GM18870 (cell line): ENCODE data around the gene FUT3.

ENCODE experiments used
- ATAC-seq: cut with Tn5 transposase; IDR thresholded peaks from one replicate; pipeline ENCODE4 v1.9.1; 2021; ENCODE audit warnings: moderate library complexity; ENCODE audit not compliant: unreplicated experiment

The FUT3 gene

DNA sequence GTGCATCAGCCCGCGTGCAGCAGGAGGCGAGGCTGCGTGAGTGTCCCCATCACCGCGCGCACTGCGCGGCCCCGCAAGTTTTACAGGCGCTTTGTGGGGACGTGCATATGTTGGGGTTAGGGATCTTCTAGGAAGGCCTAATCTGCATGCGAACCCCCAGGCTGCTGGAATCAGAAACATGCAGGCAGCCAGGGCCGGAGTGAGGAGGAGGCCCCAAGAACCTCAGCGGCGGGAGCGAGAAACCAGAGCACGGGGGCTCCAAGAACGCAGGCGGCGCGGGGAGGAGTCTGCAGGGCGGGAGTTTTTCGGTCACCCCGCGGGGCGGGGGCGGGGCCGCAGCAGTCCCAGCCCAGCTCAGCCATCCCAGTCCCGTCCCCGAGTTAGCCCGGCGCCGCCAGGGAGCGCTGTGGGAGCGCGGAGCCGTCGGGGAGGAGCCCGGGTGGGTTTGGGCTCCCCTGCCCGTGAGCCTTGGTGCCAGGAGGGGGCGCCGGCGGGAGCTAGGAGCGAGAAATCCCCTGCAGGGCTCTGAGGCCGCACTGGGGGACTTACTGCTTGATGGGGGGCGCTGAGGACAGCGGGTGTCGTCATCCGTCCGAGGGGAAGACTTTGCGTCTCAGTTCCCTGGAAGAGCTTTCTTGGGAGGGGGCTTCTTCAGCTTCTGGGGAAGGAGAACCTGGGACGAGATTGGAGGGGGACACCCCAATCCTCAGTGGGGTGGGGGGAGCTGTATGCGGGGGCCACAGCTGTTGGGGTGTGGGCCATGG lies 47.3 kb downstream of the FUT3 start:
- no peak for ATAC-seq

DNA sequence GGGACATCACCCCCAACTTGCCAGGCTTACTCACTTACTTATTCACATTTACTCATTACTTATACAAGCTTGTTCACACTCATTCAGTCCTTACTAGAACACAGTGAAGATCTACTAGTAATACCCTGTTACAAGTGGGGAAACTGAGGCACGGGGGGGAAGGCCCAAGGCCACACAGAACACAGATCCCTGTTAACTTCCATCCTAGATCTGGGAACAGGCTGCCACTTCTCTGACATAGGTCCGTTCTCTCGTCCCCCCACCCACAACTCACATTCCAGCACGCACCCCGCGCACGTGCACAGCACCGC lies 47.9 kb downstream of the FUT3 start:
- no peak for ATAC-seq

DNA sequence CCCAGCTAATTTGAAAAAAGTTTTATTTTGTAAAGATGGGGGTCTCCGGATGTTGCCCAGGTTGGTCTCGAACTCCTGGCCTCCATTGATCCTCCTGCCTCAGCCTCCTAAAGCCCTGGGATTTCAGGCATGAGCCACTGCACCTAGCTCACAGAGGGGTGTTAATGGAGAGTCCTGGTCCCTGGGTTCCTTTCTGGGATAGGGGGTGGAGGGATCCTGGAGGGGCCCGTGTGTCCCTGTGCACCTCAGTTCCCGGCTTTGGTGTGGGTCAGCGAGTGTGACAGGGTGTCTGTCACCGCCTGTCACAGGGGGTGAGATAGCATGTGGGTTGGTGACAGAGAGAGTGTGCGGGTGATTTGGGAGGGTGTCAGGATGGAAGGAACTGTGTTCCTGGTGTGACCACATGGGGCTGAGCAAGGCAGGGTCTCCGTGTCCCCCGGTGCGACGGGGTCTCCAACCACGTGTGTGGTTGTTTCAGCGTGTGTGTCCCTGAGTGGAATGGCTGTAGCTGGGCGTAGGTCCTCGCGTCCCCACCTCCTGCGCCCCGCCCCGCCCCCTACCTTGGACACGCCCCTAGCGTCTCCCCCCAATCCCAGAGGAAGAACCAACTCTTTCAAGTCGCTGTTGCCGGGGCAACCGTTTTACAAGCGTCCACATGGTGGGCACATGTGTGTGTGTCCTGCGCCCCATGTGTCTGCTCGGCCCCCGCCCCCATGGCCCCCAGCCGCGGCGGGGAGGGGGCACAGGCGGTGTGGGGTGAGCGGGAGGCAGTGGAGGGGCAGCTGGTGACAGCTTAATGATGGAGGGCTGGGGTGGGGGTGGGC lies 49.2 kb downstream of the FUT3 start:
- ATAC-seq = no peak

DNA sequence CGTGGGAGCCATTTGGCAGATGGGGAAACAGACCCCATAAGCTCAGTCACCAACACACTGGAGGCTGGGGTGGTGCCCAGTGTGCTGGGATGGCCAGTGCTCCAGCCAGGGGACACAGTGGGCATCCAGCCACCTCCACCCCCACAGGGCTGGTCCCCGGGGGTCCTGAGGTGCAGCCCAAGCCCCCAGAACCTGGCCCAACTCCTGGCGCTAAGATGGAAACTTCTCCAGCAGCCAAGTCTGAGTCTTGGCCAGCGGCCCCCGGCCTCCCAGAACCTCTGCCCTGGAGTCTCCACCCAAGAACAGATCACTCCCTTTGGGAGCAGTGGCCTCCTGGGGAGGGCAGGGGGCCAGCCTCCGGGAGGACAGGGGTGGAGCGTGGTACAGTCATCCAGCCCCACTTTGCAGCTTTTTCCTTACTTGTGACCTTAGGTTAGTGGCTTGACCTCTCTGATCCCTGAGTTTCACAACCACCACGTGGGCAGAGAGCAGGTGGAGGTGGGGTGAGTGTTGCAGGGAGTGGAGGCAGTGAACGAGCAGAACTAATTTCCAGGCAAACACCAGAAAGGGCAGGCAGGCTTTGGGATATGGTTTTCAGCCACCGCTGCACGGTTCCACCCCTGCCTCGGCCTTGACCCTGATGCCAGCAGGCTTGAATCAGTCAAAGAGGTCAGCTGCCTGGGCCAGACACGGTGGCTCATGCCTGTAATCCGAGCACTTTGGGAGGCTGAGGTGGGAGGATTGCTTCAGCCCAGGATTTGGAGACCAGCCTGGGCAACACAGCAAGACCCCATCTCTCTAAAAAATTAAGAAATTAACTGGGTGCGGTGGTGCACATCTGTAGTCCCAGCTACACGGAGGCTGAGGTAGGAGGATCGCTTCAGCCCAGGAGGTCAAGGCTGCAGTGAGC lies 50.6 kb downstream of the FUT3 start:
- no peak for ATAC-seq

GRCh38 chr19:5799247-5800241 lies 51.7 kb downstream of the FUT3 start:
- ATAC-seq = no peak

GRCh38 chr19:5798244-5798643 lies 53.0 kb downstream of the FUT3 start:
- no peak for ATAC-seq

DNA sequence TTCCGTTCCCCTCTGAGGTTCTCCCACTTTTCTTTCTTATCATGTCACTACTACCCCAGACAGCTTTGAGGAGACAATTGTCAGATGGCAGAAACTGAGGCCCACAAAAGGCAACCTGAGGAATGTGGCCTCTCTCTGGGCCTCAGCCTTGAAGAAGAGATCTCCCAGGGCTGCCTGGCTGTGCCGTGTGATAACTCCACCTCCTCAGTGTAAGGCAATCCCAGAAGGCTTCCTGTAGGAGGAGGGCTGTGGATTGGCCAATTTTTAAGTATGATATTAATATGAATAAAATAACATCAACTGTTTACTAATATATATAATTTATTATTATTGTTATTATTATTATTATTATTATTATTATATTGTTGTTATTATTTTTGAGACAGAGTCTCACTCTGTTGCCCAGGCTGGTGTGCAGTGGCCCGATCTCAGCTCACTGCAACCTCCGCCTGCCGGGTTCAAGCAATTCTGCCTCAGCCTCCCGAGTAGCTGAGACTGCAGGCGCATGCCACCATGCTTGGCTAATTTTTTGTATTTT lies 55.8 kb downstream of the FUT3 start:
- no peak for ATAC-seq

DNA sequence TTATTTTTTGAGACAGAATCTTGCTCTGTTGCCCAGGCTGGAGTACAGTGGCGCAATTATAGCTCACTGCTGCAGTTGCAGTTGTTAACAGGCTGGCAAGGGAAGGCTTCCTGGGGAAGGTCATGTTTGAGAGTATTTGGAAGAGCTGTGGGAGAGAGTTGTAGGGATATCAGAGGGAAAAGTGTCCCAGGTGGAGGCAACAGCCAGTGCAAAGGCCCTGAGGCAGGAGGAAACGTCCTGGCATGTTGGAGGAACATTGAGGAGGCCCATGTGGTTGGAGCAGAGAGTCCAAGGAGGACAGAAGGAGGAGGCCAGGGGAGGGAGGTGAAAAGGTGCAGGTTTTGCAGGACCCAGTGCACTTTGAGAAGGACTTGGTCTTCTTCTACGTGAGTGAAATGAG lies 58.1 kb downstream of the FUT3 start:
- ATAC-seq = no peak
